NT2/D1 (cell line): ENCODE measurements around the gene GAB1.

Experiments used
- DNase-seq: peaks from one replicate; pipeline ENCODE4 v3.0.0-alpha.2; 2011; ENCODE audit warnings: low read depth, low spot score
- H3K27me3 ChIP-seq: 2 replicates; pipeline ENCODE4 v1.6.0; 2011; ENCODE audit warnings: mild to moderate bottlenecking; ENCODE audit not compliant: insufficient read length, insufficient read depth
- H3K36me3 ChIP-seq: 2 replicates; pipeline ENCODE4 v1.6.1; 2011; ENCODE audit warnings: mild to moderate bottlenecking, low read length, mixed read lengths; ENCODE audit not compliant: insufficient read depth, insufficient read length
- H3K4me1 ChIP-seq: 2 replicates; pipeline ENCODE4 v1.5.1; 2011; ENCODE audit not compliant: insufficient read depth, insufficient read length
- H3K4me3 ChIP-seq: 2 replicates; pipeline ENCODE4 v1.5.1; 2011; ENCODE audit warnings: low read depth; ENCODE audit not compliant: insufficient read length
- H3K9ac ChIP-seq: 2 replicates; pipeline ENCODE4 v1.6.0; 2011; ENCODE audit warnings: low read depth; ENCODE audit not compliant: insufficient read length
- H3K9me3 ChIP-seq: 2 replicates; pipeline ENCODE4 v1.5.1; 2011; ENCODE audit warnings: mild to moderate bottlenecking, low read length; ENCODE audit not compliant: insufficient read depth
- SUZ12 ChIP-seq: IDR thresholded peaks from 2 replicates; pipeline ENCODE4 v1.6.1; 2011; ENCODE audit not compliant: insufficient read length, insufficient read depth; ENCODE audit errors: extremely low read depth
- YY1 ChIP-seq: IDR thresholded peaks from 2 replicates; pipeline ENCODE4 v1.6.1; 2011; ENCODE audit not compliant: insufficient read length, insufficient read depth
- ZNF274 ChIP-seq: IDR thresholded peaks from 2 replicates; pipeline ENCODE4 v1.6.1; 2011; ENCODE audit warnings: mild to moderate bottlenecking, low read depth, low read length

GAB1 gene

DNA sequence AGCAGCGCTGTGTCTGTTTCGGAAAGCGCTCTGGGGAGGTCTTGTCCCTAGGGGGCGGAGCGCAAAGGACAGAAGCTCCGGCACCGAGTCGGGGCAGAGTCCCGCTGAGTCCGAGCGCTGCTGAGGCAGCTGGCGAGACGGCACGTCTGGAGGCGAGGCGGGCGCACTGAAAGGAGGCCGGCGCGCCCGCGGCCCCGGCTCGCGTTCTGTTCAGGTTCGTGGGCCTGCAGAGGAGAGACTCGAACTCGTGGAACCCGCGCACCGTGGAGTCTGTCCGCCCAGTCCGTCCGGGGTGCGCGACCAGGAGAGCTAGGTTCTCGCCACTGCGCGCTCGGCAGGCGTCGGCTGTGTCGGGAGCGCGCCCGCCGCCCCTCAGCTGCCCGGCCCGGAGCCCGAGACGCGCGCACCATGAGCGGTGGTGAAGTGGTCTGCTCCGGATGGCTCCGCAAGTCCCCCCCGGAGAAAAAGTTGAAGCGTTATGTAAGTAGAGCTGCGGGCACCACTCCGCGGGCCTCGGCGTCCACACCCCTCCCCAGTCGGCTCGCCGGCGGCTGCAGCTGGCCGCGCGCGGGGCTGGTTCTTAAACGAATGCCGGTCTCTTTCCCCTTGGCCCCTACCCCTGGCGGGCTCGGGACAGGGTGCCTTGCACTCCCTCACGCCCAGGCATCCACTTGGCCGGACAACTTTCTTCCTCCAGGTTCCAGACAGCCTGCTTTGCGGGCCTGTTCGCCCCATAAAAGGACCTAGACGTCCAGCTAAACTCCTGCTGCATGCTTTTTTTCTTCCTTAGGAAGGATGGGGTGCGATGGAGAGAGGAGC is at the start of gene GAB1:
GAB1 (plus strand) TSS at position 96 of the 819 bp plus-strand sequence; CDS start at position 409, 313 bp downstream.
- no peaks in the 10 kb centered on the region for H3K4me1 ChIP-seq
- no peaks in the 10 kb centered on the region for H3K27me3 ChIP-seq
- H3K4me3 ChIP-seq, result peak within 1 kb of the TSS; percentile 81
- H3K9me3 ChIP-seq, result no peaks in the 10 kb centered on the region
- H3K9ac ChIP-seq, result peak within 1 kb of the TSS; percentile 88
- DNase-seq, result peak; percentile 64
- TF ChIP-seq SUZ12, result no peak
- TF ChIP-seq ZNF274, result no peak
- no peak for TF ChIP-seq YY1
- no peaks in the 10 kb centered on the region for H3K36me3 ChIP-seq

DNA sequence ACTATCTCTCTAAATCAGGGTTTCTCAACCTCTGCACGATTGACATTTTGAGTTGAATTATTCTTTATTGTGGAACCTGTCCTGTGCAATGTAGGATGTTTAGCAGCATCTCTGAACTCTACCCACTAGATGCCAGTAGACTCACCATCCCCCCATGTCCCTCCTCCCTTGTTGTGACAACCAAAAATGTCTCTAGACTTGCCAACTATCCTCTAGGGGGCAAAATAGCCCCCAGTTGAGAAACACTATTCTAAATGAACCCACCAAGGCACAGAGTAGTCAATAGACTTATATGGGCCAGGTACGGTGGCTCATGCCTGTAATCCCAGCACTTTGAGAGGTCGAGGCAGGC is 49.1 kb upstream of the GAB1 start:
- H3K4me3 ChIP-seq, result no peak overlapping the region
- no peak for DNase-seq
- H3K36me3 ChIP-seq, result no peaks in the 10 kb centered on the region
- H3K27me3 ChIP-seq, result no peaks in the 10 kb centered on the region
- H3K9me3 ChIP-seq, result no peaks in the 10 kb centered on the region
- no peaks in the 10 kb centered on the region for H3K4me1 ChIP-seq
- no peak for TF ChIP-seq SUZ12
- TF ChIP-seq YY1, result no peak
- H3K9ac ChIP-seq, result no peak overlapping the region

DNA sequence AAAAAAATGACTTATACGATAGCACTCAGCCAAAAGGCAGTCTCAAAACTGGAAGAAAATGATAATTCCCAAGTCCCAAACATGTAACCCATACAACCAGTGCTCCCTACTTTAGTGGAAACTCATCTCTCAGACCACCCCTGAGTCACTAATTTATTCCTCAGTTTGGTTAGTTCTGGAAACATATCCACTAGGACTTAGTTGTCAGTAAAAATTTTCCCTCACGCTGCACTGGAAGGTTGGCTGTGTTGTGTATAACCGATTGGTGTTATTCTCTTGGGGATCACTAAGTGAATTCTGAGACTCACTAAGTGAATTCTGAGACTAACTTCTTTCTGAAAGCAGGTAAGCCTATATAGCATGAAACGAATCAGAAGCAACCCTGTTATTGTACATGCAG is 48.5 kb upstream of the GAB1 start:
- Histone ChIP-seq H3K4me1 (no peaks in the 10 kb centered on the region), H3K36me3 (no peaks in the 10 kb centered on the region), H3K9ac (no peak overlapping the region), H3K27me3 (no peaks in the 10 kb centered on the region), H3K4me3 (no peak overlapping the region), H3K9me3 (no peaks in the 10 kb centered on the region)
- TF ChIP-seq ZNF274 (no peak), YY1 (no peak), SUZ12 (no peak)
- no peak for DNase-seq

DNA sequence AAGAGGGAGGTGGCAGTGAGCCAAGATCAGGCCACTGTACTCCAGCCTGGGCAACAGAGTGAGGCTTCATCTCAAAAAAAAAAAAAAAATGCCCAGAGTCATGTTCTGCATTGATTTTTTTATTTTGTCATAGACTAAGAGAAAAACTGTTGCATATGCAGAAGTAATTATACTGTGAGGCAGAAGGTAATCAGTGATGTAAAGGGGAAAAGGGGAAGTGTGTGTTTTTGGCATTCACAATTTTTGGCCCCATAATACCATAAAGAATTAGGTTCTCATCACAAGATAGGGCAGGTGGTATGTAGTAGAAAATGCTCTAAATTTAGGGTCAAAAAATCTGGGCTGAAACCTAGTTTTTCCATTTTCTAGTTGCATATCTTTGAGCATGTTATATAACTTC is 47.3 kb upstream of the GAB1 start:
- Histone ChIP-seq H3K9me3 (no peaks in the 10 kb centered on the region), H3K4me1 (no peaks in the 10 kb centered on the region), H3K4me3 (no peak overlapping the region), H3K36me3 (no peaks in the 10 kb centered on the region), H3K27me3 (no peaks in the 10 kb centered on the region), H3K9ac (no peak overlapping the region)
- DNase-seq, result no peak
- no peak for TF ChIP-seq YY1
- TF ChIP-seq ZNF274, result no peak
- TF ChIP-seq SUZ12, result no peak

DNA sequence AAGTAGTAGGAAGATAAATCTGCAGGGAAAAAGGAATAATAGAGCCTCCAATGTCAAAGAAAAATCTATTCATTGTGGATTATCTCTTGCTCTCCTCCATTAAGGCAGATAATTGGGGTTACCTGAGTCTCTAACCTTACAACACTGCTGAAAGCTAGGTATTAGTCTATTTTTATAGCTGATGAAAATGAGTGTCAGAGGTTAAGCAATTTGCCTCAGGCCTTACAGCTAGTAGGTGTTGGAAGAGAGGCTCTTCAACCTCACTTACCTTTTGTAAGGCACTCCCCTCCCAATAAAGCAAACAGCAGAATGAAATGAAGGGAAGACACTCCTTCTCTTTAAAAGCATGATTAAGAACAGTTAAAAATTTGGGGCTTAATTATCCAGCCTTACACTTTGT is 45.4 kb upstream of the GAB1 start:
- Histone ChIP-seq H3K36me3 (no peaks in the 10 kb centered on the region), H3K27me3 (no peaks in the 10 kb centered on the region), H3K9me3 (no peaks in the 10 kb centered on the region), H3K4me1 (no peaks in the 10 kb centered on the region), H3K9ac (no peak overlapping the region), H3K4me3 (no peak overlapping the region)
- TF ChIP-seq ZNF274, result no peak
- no peak for TF ChIP-seq YY1
- TF ChIP-seq SUZ12, result no peak
- no peak for DNase-seq

DNA sequence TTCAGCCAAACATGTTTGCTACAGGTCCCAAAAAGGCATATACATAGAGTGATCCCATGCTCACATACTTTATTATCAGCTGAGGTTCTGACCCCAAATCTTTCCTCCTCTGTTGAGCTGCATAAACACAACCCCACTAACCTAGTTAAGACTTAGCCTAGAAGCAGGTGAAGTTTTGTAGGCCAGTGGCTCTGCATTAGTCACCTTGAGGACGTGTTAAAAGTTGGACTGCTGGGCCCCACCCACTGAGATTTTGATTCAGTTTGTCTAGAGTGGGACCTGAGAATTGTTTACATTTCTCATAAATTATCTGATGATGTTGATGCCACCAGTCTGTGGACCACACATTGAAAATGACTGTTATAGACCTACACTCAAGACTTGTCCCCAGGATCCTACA is 43.8 kb upstream of the GAB1 start:
- no peak for DNase-seq
- H3K9me3 ChIP-seq, result no peaks in the 10 kb centered on the region
- TF ChIP-seq SUZ12, result no peak
- TF ChIP-seq ZNF274, result no peak
- TF ChIP-seq YY1, result no peak

DNA sequence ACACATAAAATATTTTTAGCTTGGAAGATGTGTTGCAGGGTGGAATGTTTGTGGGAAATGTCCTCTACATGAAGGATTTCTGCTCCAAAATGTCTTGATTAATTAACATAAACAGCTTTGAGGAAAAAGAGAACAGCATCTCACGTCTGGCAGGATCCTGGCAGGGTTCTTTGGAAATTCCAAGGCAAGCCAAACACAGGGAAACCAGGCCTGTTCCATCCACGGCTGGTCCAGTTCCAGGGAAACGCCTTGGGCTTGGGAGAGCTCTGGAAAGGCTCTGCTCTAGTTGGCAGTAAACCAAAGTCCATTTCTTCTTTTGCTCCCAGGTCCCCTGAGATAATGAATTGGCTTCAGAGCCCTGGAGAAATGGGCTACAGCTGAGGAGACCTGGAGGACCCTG is 42.4 kb upstream of the GAB1 start:
- H3K4me3 ChIP-seq, result no peak overlapping the region
- H3K27me3 ChIP-seq, result no peaks in the 10 kb centered on the region
- no peaks in the 10 kb centered on the region for H3K36me3 ChIP-seq
- H3K9ac ChIP-seq, result no peak overlapping the region
- no peak for TF ChIP-seq YY1
- TF ChIP-seq SUZ12, result no peak
- no peak for TF ChIP-seq ZNF274
- no peaks in the 10 kb centered on the region for H3K4me1 ChIP-seq
- DNase-seq, result no peak
- H3K9me3 ChIP-seq, result no peaks in the 10 kb centered on the region

More for the DNA sequence above, 43.8 kb upstream of the GAB1 start:
- no peaks in the 10 kb centered on the region for H3K4me1 ChIP-seq
- no peak overlapping the region for H3K4me3 ChIP-seq
- H3K27me3 ChIP-seq, result no peaks in the 10 kb centered on the region
- H3K9ac ChIP-seq, result no peak overlapping the region
- no peaks in the 10 kb centered on the region for H3K36me3 ChIP-seq
